ENCODE data around the gene FBXO36.
A peak's percentile ranks its signal among the peaks of the same experiment; 100 is the strongest.
"Not testable (repeated sequence)": the region's sequence is repeated elsewhere in the genome, so short reads cannot be mapped to it uniquely, and the experiment has no call there.

The FBXO36 gene

GRCh38 chr2:229931241-229931640, 8.9 kb downstream of the FBXO36 start:
- Histone ChIP-seq H3K27me3 (ENCODE audit: control insufficient read depth, insufficient read depth, low read length) (no peaks in the 10 kb centered on the region), H3K36me3 (ENCODE audit: control insufficient read depth, insufficient read depth, low read length) (0 out of 2 replicates have a peak, but pooled peaks cover 3% of the 10 kb centered on the region), H3K9me3 (ENCODE audit: control insufficient read depth, insufficient read depth, low read depth, low read length) (no peaks in the 10 kb centered on the region), H3K27ac (ENCODE audit: low read depth, low read length) (no peak overlapping the region), H3K9ac (ENCODE audit: low read length) (no peak overlapping the region), H3K4me1 (ENCODE audit: control insufficient read depth, insufficient read depth, low read length) (peaks cover 5% of the 10 kb centered on the region; the same call in 1 of the 2 replicates), H3K4me3 (ENCODE audit: low read depth, low read length) (no peak overlapping the region)

- no peak overlapping the region for H3K4me3 ChIP-seq (ENCODE audit: low read depth, low read length)
- H3K4me1 ChIP-seq (ENCODE audit: control insufficient read depth, insufficient read depth, low read length) = no peaks in the 10 kb centered on the region
- no peak overlapping the region for H3K9ac ChIP-seq (ENCODE audit: low read length)
- no peaks in the 10 kb centered on the region for H3K9me3 ChIP-seq (ENCODE audit: control insufficient read depth, insufficient read depth, low read depth, low read length)
- H3K27me3 ChIP-seq (ENCODE audit: control insufficient read depth, insufficient read depth, low read length) = no peaks in the 10 kb centered on the region
- H3K27ac ChIP-seq (ENCODE audit: low read depth, low read length) = no peak overlapping the region
- 0 out of 2 replicates have a peak, but pooled peaks cover 3% of the 10 kb centered on the region for H3K36me3 ChIP-seq (ENCODE audit: control insufficient read depth, insufficient read depth, low read length)
Measured at GRCh38 chr2:229937537-229937936, 15.2 kb downstream of the FBXO36 start.

GRCh38 chr2:229942671-229943070, 20.4 kb downstream of the FBXO36 start:
- H3K27ac ChIP-seq (ENCODE audit: low read depth, low read length) = no peak overlapping the region
- H3K4me3 ChIP-seq (ENCODE audit: low read depth, low read length) = no peak overlapping the region
- no peak overlapping the region for H3K9ac ChIP-seq (ENCODE audit: low read length)
- H3K27me3 ChIP-seq (ENCODE audit: control insufficient read depth, insufficient read depth, low read length) = no peaks in the 10 kb centered on the region
- no peaks in the 10 kb centered on the region for H3K36me3 ChIP-seq (ENCODE audit: control insufficient read depth, insufficient read depth, low read length)
- no peaks in the 10 kb centered on the region for H3K9me3 ChIP-seq (ENCODE audit: control insufficient read depth, insufficient read depth, low read depth, low read length)
- peaks cover 6% of the 10 kb centered on the region; the same call in 1 of the 2 replicates for H3K4me1 ChIP-seq (ENCODE audit: control insufficient read depth, insufficient read depth, low read length)

GRCh38 chr2:229943171-229943570, 20.9 kb downstream of the FBXO36 start:
- no peak overlapping the region for H3K4me3 ChIP-seq (ENCODE audit: low read depth, low read length)
- no peak overlapping the region for H3K27ac ChIP-seq (ENCODE audit: low read depth, low read length)
- no peaks in the 10 kb centered on the region for H3K9me3 ChIP-seq (ENCODE audit: control insufficient read depth, insufficient read depth, low read depth, low read length)
- H3K4me1 ChIP-seq (ENCODE audit: control insufficient read depth, insufficient read depth, low read length) = peaks cover 6% of the 10 kb centered on the region; the same call in 1 of the 2 replicates
- H3K36me3 ChIP-seq (ENCODE audit: control insufficient read depth, insufficient read depth, low read length) = no peaks in the 10 kb centered on the region
- no peak overlapping the region for H3K9ac ChIP-seq (ENCODE audit: low read length)
- H3K27me3 ChIP-seq (ENCODE audit: control insufficient read depth, insufficient read depth, low read length) = no peaks in the 10 kb centered on the region

- Histone ChIP-seq H3K36me3 (ENCODE audit: control insufficient read depth, insufficient read depth, low read length) (no peaks in the 10 kb centered on the region), H3K4me1 (ENCODE audit: control insufficient read depth, insufficient read depth, low read length) (peaks cover 6% of the 10 kb centered on the region; the same call in 1 of the 2 replicates), H3K9me3 (ENCODE audit: control insufficient read depth, insufficient read depth, low read depth, low read length) (no peaks in the 10 kb centered on the region), H3K4me3 (ENCODE audit: low read depth, low read length) (no peak overlapping the region), H3K9ac (ENCODE audit: low read length) (no peak overlapping the region), H3K27me3 (ENCODE audit: control insufficient read depth, insufficient read depth, low read length) (no peaks in the 10 kb centered on the region), H3K27ac (ENCODE audit: low read depth, low read length) (no peak overlapping the region)
Measured at GRCh38 chr2:229943770-229944449, 21.6 kb downstream of the FBXO36 start.

GRCh38 chr2:229945975-229946374, 23.7 kb downstream of the FBXO36 start:
- no peak overlapping the region for H3K4me3 ChIP-seq (ENCODE audit: low read depth, low read length)

GRCh38 chr2:229947544-229947943, 25.2 kb downstream of the FBXO36 start:
- H3K27me3 ChIP-seq (ENCODE audit: control insufficient read depth, insufficient read depth, low read length) = no peaks in the 10 kb centered on the region

More at GRCh38 chr2:229945975-229946374, 23.7 kb downstream of the FBXO36 start:
- Histone ChIP-seq H3K4me1 (ENCODE audit: control insufficient read depth, insufficient read depth, low read length) (peaks cover 6% of the 10 kb centered on the region; the same call in 1 of the 2 replicates), H3K27ac (ENCODE audit: low read depth, low read length) (no peak overlapping the region), H3K27me3 (ENCODE audit: control insufficient read depth, insufficient read depth, low read length) (no peaks in the 10 kb centered on the region), H3K9ac (ENCODE audit: low read length) (no peak overlapping the region), H3K36me3 (ENCODE audit: control insufficient read depth, insufficient read depth, low read length) (no peaks in the 10 kb centered on the region), H3K9me3 (ENCODE audit: control insufficient read depth, insufficient read depth, low read depth, low read length) (no peaks in the 10 kb centered on the region)

GRCh38 chr2:229952256-229952835, 30.0 kb downstream of the FBXO36 start:
- Histone ChIP-seq H3K9ac (ENCODE audit: low read length) (no peak overlapping the region), H3K9me3 (ENCODE audit: control insufficient read depth, insufficient read depth, low read depth, low read length) (no peaks in the 10 kb centered on the region), H3K36me3 (ENCODE audit: control insufficient read depth, insufficient read depth, low read length) (no peaks in the 10 kb centered on the region), H3K27me3 (ENCODE audit: control insufficient read depth, insufficient read depth, low read length) (no peaks in the 10 kb centered on the region), H3K27ac (ENCODE audit: low read depth, low read length) (peak overlapping the region; percentile 69; the same call in 1 of the 2 replicates), H3K4me1 (ENCODE audit: control insufficient read depth, insufficient read depth, low read length) (peaks cover 24% of the 10 kb centered on the region), H3K4me3 (ENCODE audit: low read depth, low read length) (peak overlapping the region; percentile 22; the same call in 1 of the 2 replicates)

More at GRCh38 chr2:229947544-229947943, 25.2 kb downstream of the FBXO36 start:
- Histone ChIP-seq H3K4me1 (ENCODE audit: control insufficient read depth, insufficient read depth, low read length) (peaks cover 11% of the 10 kb centered on the region), H3K36me3 (ENCODE audit: control insufficient read depth, insufficient read depth, low read length) (no peaks in the 10 kb centered on the region), H3K9ac (ENCODE audit: low read length) (no peak overlapping the region), H3K9me3 (ENCODE audit: control insufficient read depth, insufficient read depth, low read depth, low read length) (no peaks in the 10 kb centered on the region), H3K4me3 (ENCODE audit: low read depth, low read length) (no peak overlapping the region), H3K27ac (ENCODE audit: low read depth, low read length) (no peak overlapping the region)

- no peaks in the 10 kb centered on the region for H3K36me3 ChIP-seq (ENCODE audit: control insufficient read depth, insufficient read depth, low read length)
- no peaks in the 10 kb centered on the region for H3K9me3 ChIP-seq (ENCODE audit: control insufficient read depth, insufficient read depth, low read depth, low read length)
- no peak overlapping the region for H3K9ac ChIP-seq (ENCODE audit: low read length)
- H3K27ac ChIP-seq (ENCODE audit: low read depth, low read length) = no peak overlapping the region
- H3K27me3 ChIP-seq (ENCODE audit: control insufficient read depth, insufficient read depth, low read length) = no peaks in the 10 kb centered on the region
- H3K4me3 ChIP-seq (ENCODE audit: low read depth, low read length) = no peak overlapping the region
- peaks cover 24% of the 10 kb centered on the region for H3K4me1 ChIP-seq (ENCODE audit: control insufficient read depth, insufficient read depth, low read length)
Measured at GRCh38 chr2:229955663-229956062, 33.4 kb downstream of the FBXO36 start.

GRCh38 chr2:229956491-229956890, 34.2 kb downstream of the FBXO36 start:
- Histone ChIP-seq H3K36me3 (ENCODE audit: control insufficient read depth, insufficient read depth, low read length) (no peaks in the 10 kb centered on the region), H3K27me3 (ENCODE audit: control insufficient read depth, insufficient read depth, low read length) (no peaks in the 10 kb centered on the region)

GRCh38 chr2:229963596-229963995, 41.3 kb downstream of the FBXO36 start:
- H3K27me3 ChIP-seq (ENCODE audit: control insufficient read depth, insufficient read depth, low read length); H3K9me3 ChIP-seq (ENCODE audit: control insufficient read depth, insufficient read depth, low read depth, low read length); H3K36me3 ChIP-seq (ENCODE audit: control insufficient read depth, insufficient read depth, low read length); H3K4me3 ChIP-seq (ENCODE audit: low read depth, low read length); H3K27ac ChIP-seq (ENCODE audit: low read depth, low read length); H3K9ac ChIP-seq (ENCODE audit: low read length); H3K4me1 ChIP-seq (ENCODE audit: control insufficient read depth, insufficient read depth, low read length): not testable (repeated sequence)

More at GRCh38 chr2:229956491-229956890, 34.2 kb downstream of the FBXO36 start:
- Histone ChIP-seq H3K27ac (ENCODE audit: low read depth, low read length) (no peak overlapping the region), H3K9ac (ENCODE audit: low read length) (no peak overlapping the region), H3K9me3 (ENCODE audit: control insufficient read depth, insufficient read depth, low read depth, low read length) (no peaks in the 10 kb centered on the region), H3K4me3 (ENCODE audit: low read depth, low read length) (no peak overlapping the region), H3K4me1 (ENCODE audit: control insufficient read depth, insufficient read depth, low read length) (peaks cover 21% of the 10 kb centered on the region)
